OCI-LY1 (cell line): ENCODE data around the gene SEMA4B.
"Not testable (repeated sequence)": the region's sequence is repeated elsewhere in the genome, so short reads cannot be mapped to it uniquely, and the experiment has no call there.

Experiments used
- H2AFZ ChIP-seq: fragments of 200-600 bp; sonication (generic), shearing (Covaris generic); 2 replicates; pipeline ENCODE4 v1.6.0; 2014; ENCODE audit warnings: antibody characterized with exemption, mild to moderate bottlenecking, low read length
- H3F3A ChIP-seq: fragments of 200-600 bp; sonication (generic), shearing (Covaris generic); 2 replicates; pipeline ENCODE4 v1.6.0; 2014; ENCODE audit warnings: mild to moderate bottlenecking, antibody characterized with exemption, low read length, moderate library complexity; ENCODE audit not compliant: insufficient read depth
- H3K27ac ChIP-seq: fragments of 200-600 bp; sonication (generic); 2 replicates; pipeline ENCODE4 v1.5.1; 2014; ENCODE audit warnings: low read length, mixed run types, mild to moderate bottlenecking, low read depth; ENCODE audit not compliant: poor library complexity, severe bottlenecking
- H3K27me3 ChIP-seq: fragments of 200-600 bp; sonication (generic); 2 replicates; pipeline ENCODE4 v1.6.0; 2014; ENCODE audit warnings: antibody characterized with exemption, mild to moderate bottlenecking, low read length, moderate library complexity; ENCODE audit not compliant: insufficient read depth
- H3K36me3 ChIP-seq: fragments of 200-600 bp; sonication (generic); 2 replicates; pipeline ENCODE4 v1.6.1; 2014; ENCODE audit warnings: mild to moderate bottlenecking, antibody characterized with exemption, low read length, moderate library complexity, mixed read lengths; ENCODE audit not compliant: insufficient read depth
- H3K4me1 ChIP-seq: fragments of 200-600 bp; sonication (generic); 2 replicates; pipeline ENCODE4 v1.5.1; 2014; ENCODE audit warnings: mild to moderate bottlenecking, low read length, moderate library complexity; ENCODE audit not compliant: insufficient read depth, severe bottlenecking
- H3K4me2 ChIP-seq: fragments of 200-600 bp; sonication (generic), shearing (Covaris generic); 2 replicates; pipeline ENCODE4 v1.6.1; 2014; ENCODE audit warnings: low read length
- H3K4me3 ChIP-seq: fragments of 200-600 bp; sonication (generic); 2 replicates; pipeline ENCODE4 v1.5.1; 2014; ENCODE audit warnings: low read length, low read depth, mild to moderate bottlenecking, mixed read lengths; ENCODE audit not compliant: poor library complexity, severe bottlenecking
- H3K79me2 ChIP-seq: fragments of 200-600 bp; shearing (Covaris generic); 2 replicates; pipeline ENCODE4 v1.6.1; 2016; ENCODE audit warnings: mixed run types, low read length, mixed read lengths; ENCODE audit not compliant: insufficient read depth
- H3K9ac ChIP-seq: fragments of 200-600 bp; sonication (generic), shearing (Covaris generic); 2 replicates; pipeline ENCODE4 v1.6.1; 2014; ENCODE audit warnings: mild to moderate bottlenecking, low read length, mixed read lengths
- H3K9me2 ChIP-seq: fragments of 200-600 bp; sonication (generic), shearing (Covaris generic); 2 replicates; pipeline ENCODE4 v1.6.1; 2014; ENCODE audit warnings: low read depth, mild to moderate bottlenecking, low read length, mixed read lengths
- H3K9me3 ChIP-seq: fragments of 200-600 bp; shearing (Covaris generic); 2 replicates; pipeline ENCODE4 v1.6.1; 2014; ENCODE audit warnings: low read length, mixed read lengths
- H4K20me1 ChIP-seq: fragments of 200-600 bp; sonication (generic), shearing (Covaris generic); 2 replicates; pipeline ENCODE4 v1.6.0; 2016; ENCODE audit warnings: mild to moderate bottlenecking, low read length; ENCODE audit not compliant: insufficient read depth
- EZH2 ChIP-seq: fragments of 200-600 bp; sonication (generic), shearing (Covaris generic); IDR thresholded peaks from 2 replicates; pipeline ENCODE4 v1.8.0; 2017; ENCODE audit warnings: borderline replicate concordance, mixed run types, mild to moderate bottlenecking, antibody characterized with exemption, low read length, moderate library complexity, mixed read lengths
- TF ChIP-seq, protein P1 (sequence below): fragments of 200-600 bp; sonication (generic), shearing (Covaris generic); IDR thresholded peaks from 2 replicates; pipeline ENCODE4 v1.5.1; 2017; ENCODE audit warnings: mild to moderate bottlenecking, antibody characterized with exemption, low read length, moderate library complexity, mixed read lengths

Gene SEMA4B

DNA sequence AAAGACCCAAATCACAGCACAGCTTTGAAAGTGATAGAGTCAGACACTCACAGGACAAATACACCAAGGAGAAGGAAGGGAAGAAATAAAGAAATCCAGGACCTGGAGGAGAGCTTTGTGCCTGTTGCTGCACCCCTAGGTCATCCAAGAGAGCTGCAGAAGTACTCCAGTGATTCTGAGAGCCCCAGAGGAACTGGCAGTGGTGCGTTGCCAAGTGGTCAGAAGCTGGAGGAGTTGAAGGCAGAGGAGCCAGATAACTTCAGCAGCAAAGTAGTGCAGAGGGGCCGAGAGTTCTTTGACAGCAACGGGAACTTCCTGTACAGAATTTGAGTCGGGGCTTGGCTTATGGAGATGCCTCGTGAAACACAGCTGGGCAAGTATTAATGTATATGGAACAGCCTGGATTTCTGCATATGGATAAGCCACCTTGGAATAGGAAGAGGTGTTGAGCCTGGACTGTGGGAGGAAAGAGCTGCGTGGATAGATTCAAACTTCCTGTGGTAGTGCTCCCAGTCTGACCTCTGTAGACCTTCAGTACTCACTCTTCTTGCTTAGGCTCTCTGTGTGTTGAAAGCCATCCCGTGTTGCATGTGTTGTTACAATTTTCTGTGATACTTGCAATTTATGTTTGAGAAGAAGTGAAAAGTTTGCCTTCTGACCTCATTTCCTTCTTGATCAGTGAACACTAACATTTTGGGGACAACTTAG lies 70.5 kb downstream of the SEMA4B start:
- Histone ChIP-seq H2AFZ (no peak overlapping the region), H4K20me1 (no peaks in the 10 kb centered on the region), H3K27ac (no peak overlapping the region), H3K9me3 (no peaks in the 10 kb centered on the region), H3K36me3 (peaks cover 61% of the 10 kb centered on the region), H3K27me3 (no peaks in the 10 kb centered on the region), H3K4me2 (no peak overlapping the region), H3K9ac (no peak overlapping the region), H3K4me1 (peaks cover 19% of the 10 kb centered on the region), H3K9me2 (no peaks in the 10 kb centered on the region), H3K79me2 (peaks cover 27% of the 10 kb centered on the region), H3F3A (no peaks in the 10 kb centered on the region), H3K4me3 (no peak overlapping the region)
- TF ChIP-seq EZH2, result no peak
- TF ChIP-seq, protein P1, sequence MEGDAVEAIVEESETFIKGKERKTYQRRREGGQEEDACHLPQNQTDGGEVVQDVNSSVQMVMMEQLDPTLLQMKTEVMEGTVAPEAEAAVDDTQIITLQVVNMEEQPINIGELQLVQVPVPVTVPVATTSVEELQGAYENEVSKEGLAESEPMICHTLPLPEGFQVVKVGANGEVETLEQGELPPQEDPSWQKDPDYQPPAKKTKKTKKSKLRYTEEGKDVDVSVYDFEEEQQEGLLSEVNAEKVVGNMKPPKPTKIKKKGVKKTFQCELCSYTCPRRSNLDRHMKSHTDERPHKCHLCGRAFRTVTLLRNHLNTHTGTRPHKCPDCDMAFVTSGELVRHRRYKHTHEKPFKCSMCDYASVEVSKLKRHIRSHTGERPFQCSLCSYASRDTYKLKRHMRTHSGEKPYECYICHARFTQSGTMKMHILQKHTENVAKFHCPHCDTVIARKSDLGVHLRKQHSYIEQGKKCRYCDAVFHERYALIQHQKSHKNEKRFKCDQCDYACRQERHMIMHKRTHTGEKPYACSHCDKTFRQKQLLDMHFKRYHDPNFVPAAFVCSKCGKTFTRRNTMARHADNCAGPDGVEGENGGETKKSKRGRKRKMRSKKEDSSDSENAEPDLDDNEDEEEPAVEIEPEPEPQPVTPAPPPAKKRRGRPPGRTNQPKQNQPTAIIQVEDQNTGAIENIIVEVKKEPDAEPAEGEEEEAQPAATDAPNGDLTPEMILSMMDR, result no peak

DNA sequence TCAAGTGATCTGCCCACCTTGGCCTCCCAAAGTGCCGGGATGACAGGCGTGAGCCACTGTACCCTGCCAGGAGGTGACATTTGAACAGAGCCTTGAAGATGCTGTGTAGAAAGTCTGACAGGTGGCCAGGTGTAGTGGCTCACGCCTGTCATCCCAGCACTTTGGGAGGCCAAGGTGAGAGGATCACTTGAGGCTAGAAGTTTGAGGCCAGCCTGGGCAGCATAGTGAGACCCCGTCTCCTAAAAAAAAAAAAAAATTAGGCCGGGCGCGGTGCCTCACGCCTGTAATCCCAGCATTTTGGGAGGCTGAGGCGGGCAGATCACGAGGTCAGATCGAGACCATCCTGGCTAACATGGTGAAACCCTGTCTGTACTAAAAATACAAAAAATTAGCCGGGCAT lies 77.3 kb downstream of the SEMA4B start:
- H3K27ac ChIP-seq, H3K9me2 ChIP-seq, H3K9me3 ChIP-seq: not testable (repeated sequence)

More for the DNA sequence above, 77.3 kb downstream of the SEMA4B start:
- not testable (repeated sequence) for H3K27me3 ChIP-seq, H2AFZ ChIP-seq, H3K4me3 ChIP-seq, H3K79me2 ChIP-seq, H4K20me1 ChIP-seq, H3F3A ChIP-seq, H3K4me2 ChIP-seq, H3K9ac ChIP-seq, H3K36me3 ChIP-seq
- peaks cover 23% of the 10 kb centered on the region for H3K4me1 ChIP-seq
